Esophagus squamous epithelium (tissue), 4 donors: ENCODE measurements around the gene EN2.

Experiments
- CTCF ChIP-seq, 6 experiments: fragments of 450-650 bp in 4 of 6; fragments of 200-600 bp in 2 of 6; sonication (generic) in 2 of 6; IDR thresholded peaks; one replicate each; pipeline ENCODE4 v1.5.1; 2016 to 2019; ENCODE audit warnings: antibody characterized with exemption in 6 of 6, mild to moderate bottlenecking in 4 of 6, moderate library complexity in 4 of 6
- POLR2A ChIP-seq, 4 donors: fragments of 450-650 bp; IDR thresholded peaks; one replicate each; pipeline ENCODE4 v1.6.1; 2017; ENCODE audit warnings: antibody characterized with exemption in 4 of 4, mild to moderate bottlenecking in 4 of 4, moderate library complexity in 3 of 4

- TF ChIP-seq POLR2A (IDR thresholded peaks at IDR 0.05) = no peak
- no peak for TF ChIP-seq CTCF (IDR thresholded peaks at IDR 0.05)
Measured at GRCh38 chr7:155449008-155449868, 8.7 kb upstream of the EN2 start.
